OCI-LY3 (cell line): ENCODE measurements around the gene ARHGAP15.

Source experiments
- H2AFZ ChIP-seq: fragments of 200-600, 300-600 bp; shearing (Covaris generic); 2 replicates; pipeline ENCODE4 v1.6.0; 2014; ENCODE audit warnings: antibody characterized with exemption, low read depth, low read length
- H3K27ac ChIP-seq: fragments of 200-600, 300-600 bp; sonication (generic); 2 replicates; pipeline ENCODE4 v1.5.1; 2014; ENCODE audit warnings: mild to moderate bottlenecking, low read length, moderate library complexity, mixed read lengths
- H3K27me3 ChIP-seq: fragments of 200-600, 300-600 bp; sonication (generic); 2 replicates; pipeline ENCODE4 v1.6.1; 2014; ENCODE audit warnings: low read depth, low read length, mixed read lengths
- H3K36me3 ChIP-seq: fragments of 200-600, 300-600 bp; sonication (generic); replicated peaks from 2 replicates; pipeline ENCODE3; 2014; ENCODE audit warnings: low read depth, low read length, mixed read lengths
- H3K4me1 ChIP-seq: fragments of 300-600, 200-600 bp; sonication (generic); 2 replicates; pipeline ENCODE4 v1.6.1; 2014; ENCODE audit warnings: low read length, mixed read lengths
- H3K4me2 ChIP-seq: fragments of 200-600, 300-600 bp; sonication (generic); 2 replicates; pipeline ENCODE4 v1.6.1; 2014; ENCODE audit warnings: low read length, mixed read lengths
- H3K4me3 ChIP-seq: fragments of 300-600, 200-600 bp; sonication (generic); 2 replicates; pipeline ENCODE4 v1.5.1; 2014; ENCODE audit warnings: antibody characterized with exemption, mild to moderate bottlenecking, low read length, moderate library complexity
- H3K79me2 ChIP-seq: fragments of 300-600, 200-600 bp; shearing (Covaris generic); 2 replicates; pipeline ENCODE4 v1.6.1; 2014; ENCODE audit warnings: mild to moderate bottlenecking, low read length, mixed read lengths
- H3K9ac ChIP-seq: fragments of 300-600, 200-600 bp; shearing (Covaris generic); 2 replicates; pipeline ENCODE4 v1.6.0; 2014; ENCODE audit warnings: mild to moderate bottlenecking, low read length, moderate library complexity
- H3K9me3 ChIP-seq: fragments of 200-600, 300-600 bp; shearing (Covaris generic); 2 replicates; pipeline ENCODE4 v1.6.1; 2014; ENCODE audit warnings: low read length, mixed read lengths; ENCODE audit not compliant: insufficient read depth
- H4K20me1 ChIP-seq: fragments of 200-600, 300-600 bp; sonication (generic); 2 replicates; pipeline ENCODE4 v1.6.1; 2016; ENCODE audit warnings: low read length, mixed read lengths; ENCODE audit not compliant: insufficient read depth
- CTCF ChIP-seq: fragments of 200-600, 300-600 bp; sonication (generic); IDR thresholded peaks from 2 replicates; pipeline ENCODE4 v1.5.1; 2014; ENCODE audit warnings: antibody characterized with exemption, low read length, low read depth
- EZH2phosphoT487 ChIP-seq: fragments of 200-600 bp; shearing (Covaris generic); IDR thresholded peaks from 2 replicates; pipeline ENCODE4 v1.6.1; 2018; ENCODE audit warnings: antibody characterized with exemption, mixed run types, low read depth

The ARHGAP15 gene

GRCh38 chr2:143241403-143242088 lies 112.3 kb downstream of the ARHGAP15 start:
- no peak overlapping the region for H3K9ac ChIP-seq
- no peaks in the 10 kb centered on the region for H3K79me2 ChIP-seq
- no peaks in the 10 kb centered on the region for H3K27me3 ChIP-seq
- H3K36me3 ChIP-seq: peaks cover 4% of the 10 kb centered on the region
- H3K4me3 ChIP-seq: no peak overlapping the region
- no peaks in the 10 kb centered on the region for H3K4me1 ChIP-seq
- TF ChIP-seq CTCF (no peak), EZH2phosphoT487 (no peak)
- no peak overlapping the region for H3K27ac ChIP-seq
- no peak overlapping the region for H2AFZ ChIP-seq
- no peak overlapping the region for H3K4me2 ChIP-seq
- H3K9me3 ChIP-seq: no peaks in the 10 kb centered on the region
- 0 out of 2 replicates have a peak, but pooled peaks cover 6% of the 10 kb centered on the region for H4K20me1 ChIP-seq

GRCh38 chr2:143246246-143246645 lies 117.0 kb downstream of the ARHGAP15 start:
- H4K20me1 ChIP-seq: no peaks in the 10 kb centered on the region
- H3K4me1 ChIP-seq: peaks cover under 1% of the 10 kb centered on the region
- H2AFZ ChIP-seq: no peak overlapping the region
- no peak overlapping the region for H3K4me3 ChIP-seq
- no peak overlapping the region for H3K27ac ChIP-seq
- no peaks in the 10 kb centered on the region for H3K79me2 ChIP-seq
- no peaks in the 10 kb centered on the region for H3K27me3 ChIP-seq
- TF ChIP-seq CTCF (no peak), EZH2phosphoT487 (no peak)
- no peak overlapping the region for H3K9ac ChIP-seq
- H3K4me2 ChIP-seq: no peak overlapping the region
- peaks cover 6% of the 10 kb centered on the region for H3K36me3 ChIP-seq
- no peaks in the 10 kb centered on the region for H3K9me3 ChIP-seq

- no peaks in the 10 kb centered on the region for H3K79me2 ChIP-seq
- H3K9ac ChIP-seq: no peak overlapping the region
- H3K4me1 ChIP-seq: peaks cover 8% of the 10 kb centered on the region
- H3K27me3 ChIP-seq: no peaks in the 10 kb centered on the region
- H3K36me3 ChIP-seq: peaks cover 6% of the 10 kb centered on the region
- TF ChIP-seq CTCF (no peak), EZH2phosphoT487 (no peak)
- no peaks in the 10 kb centered on the region for H4K20me1 ChIP-seq
- H3K27ac ChIP-seq: no peak overlapping the region
- H3K9me3 ChIP-seq: no peaks in the 10 kb centered on the region
- no peak overlapping the region for H3K4me2 ChIP-seq
- no peak overlapping the region for H3K4me3 ChIP-seq
- no peak overlapping the region for H2AFZ ChIP-seq
Measured at GRCh38 chr2:143246815-143247744, 117.9 kb downstream of the ARHGAP15 start.

- H3K9ac ChIP-seq: no peak overlapping the region
- no peak for TF ChIP-seq EZH2phosphoT487
- TF ChIP-seq CTCF: no peak
- no peak overlapping the region for H3K27ac ChIP-seq
- H3K36me3 ChIP-seq: peaks cover 6% of the 10 kb centered on the region
- H3K4me1 ChIP-seq: peaks cover 8% of the 10 kb centered on the region
- no peaks in the 10 kb centered on the region for H3K79me2 ChIP-seq
- no peaks in the 10 kb centered on the region; the same call in 1 of the 2 replicates for H4K20me1 ChIP-seq
- H3K4me2 ChIP-seq: no peak overlapping the region
- no peaks in the 10 kb centered on the region for H3K9me3 ChIP-seq
- H3K27me3 ChIP-seq: no peaks in the 10 kb centered on the region
- H3K4me3 ChIP-seq: no peak overlapping the region
- H2AFZ ChIP-seq: no peak overlapping the region
Measured at GRCh38 chr2:143248631-143249030, 119.4 kb downstream of the ARHGAP15 start.
